ENCODE data around the gene MAOA. TPM values are rescaled to one million over a fixed set of nuclear protein-coding genes. Genes with fewer than 3 reads are reported as not detected.

The MAOA gene
- total and polyA plus RNA-seq, 2 of the 13 experiments (the other 11 are each of a cell fraction or from before 2014, with no cell fraction given), result 13.4 to 14.7 TPM

DNA sequence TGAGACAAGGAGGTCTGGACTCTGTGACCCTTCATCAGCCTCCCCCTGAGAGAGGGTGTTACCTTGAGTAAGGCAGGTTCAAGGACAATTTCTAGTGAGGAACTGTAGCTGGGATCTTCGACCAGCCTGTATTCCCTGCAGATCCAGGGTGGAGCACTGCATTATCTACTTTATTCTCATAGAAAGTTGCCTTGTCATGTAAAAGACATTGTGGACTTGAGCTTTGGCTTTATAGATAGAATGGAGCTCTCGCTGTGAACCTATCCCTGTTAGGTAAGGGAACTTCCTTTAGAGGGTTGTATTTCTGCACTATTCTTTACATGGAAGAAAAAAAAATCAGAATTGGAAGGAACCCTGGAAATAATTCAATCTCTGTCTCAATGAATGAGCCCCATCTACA, 91.4 kb downstream of the MAOA start:
- no peak for ATAC-seq
- FAIRE-seq, result no peak
- ChIA-PET POLR2A (no interaction called here), CTCF (ENCODE audit: low intra/inter-chr PET ratio, low total read pairs) (no interaction called here)
- Histone ChIP-seq H3K79me2 (ENCODE audit: insufficient read depth, low read length) (no peaks in the 10 kb centered on the region), H3K27ac (ENCODE audit: extremely low read length, insufficient read depth, low read length) (no peak overlapping the region), H3K4me2 (ENCODE audit: low read depth, low read length) (no peak overlapping the region), H3K36me3 (replicated peaks in 1 of 2; ENCODE audit: control insufficient read depth in 1 of 2, insufficient read depth in 2 of 2, low read length in 2 of 2) (0 out of 5 replicates have a peak, but pooled peaks cover 0 to 2% of the 10 kb centered on the region in 2 experiments), H2AFZ (ENCODE audit: low read length) (no peak overlapping the region), H3K4me1 (ENCODE audit: insufficient read depth, low read length) (0 out of 2 replicates have a peak, but pooled peaks cover 9% of the 10 kb centered on the region), H4K20me1 (ENCODE audit: insufficient read depth, low read length) (no peaks in the 10 kb centered on the region), H3K27me3 (ENCODE audit: control insufficient read depth in 1 of 2, insufficient read depth in 2 of 2, low read length in 2 of 2) (no peaks in the 10 kb centered on the region), H3K9me3 (ENCODE audit: low read length) (no peaks in the 10 kb centered on the region), H3K4me3 (replicated peaks in 1 of 3; ENCODE audit: insufficient read depth in 1 of 3, low read depth in 2 of 3, low read length in 3 of 3) (no peak overlapping the region), H3K9ac (ENCODE audit: insufficient read depth, low read depth, low read length) (no peak overlapping the region)
- intact Hi-C loops (cut with micrococcal nuclease; ENCODE audit: unreplicated experiment), result no loop called here
- BruUV-seq (replicated peaks), result no TSS peak
- 87% methylated on average over 2 of the region's 2 CpGs for WGBS (ENCODE audit: low lambda C conversion rate)
- TF ChIP-seq SP1 (IDR thresholded peaks at IDR 0.05) (no peak), SP1 (CRISPR knock-in tag; IDR thresholded peaks at IDR 0.05) (no peak), ZMYM2 (CRISPR knock-in tag; IDR thresholded peaks at IDR 0.05) (no peak), KLF15 (CRISPR knock-in tag; IDR thresholded peaks at IDR 0.05; ENCODE audit: borderline replicate concordance) (no peak), ZNF274 (CRISPR knock-in tag; IDR thresholded peaks at IDR 0.05) (no peak), ZNF460 (CRISPR knock-in tag; IDR thresholded peaks at IDR 0.05; ENCODE audit: borderline replicate concordance) (no peak), ISL2 (CRISPR knock-in tag; IDR thresholded peaks at IDR 0.05) (no peak), SRY (CRISPR knock-in tag; IDR thresholded peaks at IDR 0.05) (no peak), CREB1 (IDR thresholded peaks at IDR 0.05) (no peak), CREB1 (CRISPR knock-in tag; IDR thresholded peaks at IDR 0.05) (no peak)
- TF ChIP-seq, protein P1, sequence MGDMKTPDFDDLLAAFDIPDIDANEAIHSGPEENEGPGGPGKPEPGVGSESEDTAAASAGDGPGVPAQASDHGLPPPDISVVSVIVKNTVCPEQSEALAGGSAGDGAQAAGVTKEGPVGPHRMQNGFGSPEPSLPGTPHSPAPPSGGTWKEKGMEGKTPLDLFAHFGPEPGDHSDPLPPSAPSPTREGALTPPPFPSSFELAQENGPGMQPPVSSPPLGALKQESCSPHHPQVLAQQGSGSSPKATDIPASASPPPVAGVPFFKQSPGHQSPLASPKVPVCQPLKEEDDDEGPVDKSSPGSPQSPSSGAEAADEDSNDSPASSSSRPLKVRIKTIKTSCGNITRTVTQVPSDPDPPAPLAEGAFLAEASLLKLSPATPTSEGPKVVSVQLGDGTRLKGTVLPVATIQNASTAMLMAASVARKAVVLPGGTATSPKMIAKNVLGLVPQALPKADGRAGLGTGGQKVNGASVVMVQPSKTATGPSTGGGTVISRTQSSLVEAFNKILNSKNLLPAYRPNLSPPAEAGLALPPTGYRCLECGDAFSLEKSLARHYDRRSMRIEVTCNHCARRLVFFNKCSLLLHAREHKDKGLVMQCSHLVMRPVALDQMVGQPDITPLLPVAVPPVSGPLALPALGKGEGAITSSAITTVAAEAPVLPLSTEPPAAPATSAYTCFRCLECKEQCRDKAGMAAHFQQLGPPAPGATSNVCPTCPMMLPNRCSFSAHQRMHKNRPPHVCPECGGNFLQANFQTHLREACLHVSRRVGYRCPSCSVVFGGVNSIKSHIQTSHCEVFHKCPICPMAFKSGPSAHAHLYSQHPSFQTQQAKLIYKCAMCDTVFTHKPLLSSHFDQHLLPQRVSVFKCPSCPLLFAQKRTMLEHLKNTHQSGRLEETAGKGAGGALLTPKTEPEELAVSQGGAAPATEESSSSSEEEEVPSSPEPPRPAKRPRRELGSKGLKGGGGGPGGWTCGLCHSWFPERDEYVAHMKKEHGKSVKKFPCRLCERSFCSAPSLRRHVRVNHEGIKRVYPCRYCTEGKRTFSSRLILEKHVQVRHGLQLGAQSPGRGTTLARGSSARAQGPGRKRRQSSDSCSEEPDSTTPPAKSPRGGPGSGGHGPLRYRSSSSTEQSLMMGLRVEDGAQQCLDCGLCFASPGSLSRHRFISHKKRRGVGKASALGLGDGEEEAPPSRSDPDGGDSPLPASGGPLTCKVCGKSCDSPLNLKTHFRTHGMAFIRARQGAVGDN (CRISPR knock-in tag; IDR thresholded peaks at IDR 0.05), result no peak
- DNase-seq (ENCODE audit: low spot score), result no peak
- in situ Hi-C loops (cut with HindIII; ENCODE audit: extremely low pct_ligation_motif_present, low pct_unique_long_range_greater_than_20kb), result loop anchor here (5.0 to 10.0 kb wide), 2 partner anchors 93 to 185 kb away; partner anchors contain the start of gene MAOA
